SK-N-SH (cell line): ENCODE data around the gene NISCH. TPM values are rescaled to one million over a fixed set of nuclear protein-coding genes. Genes with fewer than 3 reads are reported as not detected.

Source experiments
- CTCF ChIA-PET: fragments of 300-600, 350-600 bp; formaldehyde crosslinking; extraction: SDS; loops from one replicate; lab custom pipeline; 2021; lab: Yijun Ruan, JAX
- POLR2A ChIA-PET: fragments of 350-600 bp; sonication (Branson Sonifier 250); formaldehyde crosslinking; extraction: SDS; loops from one replicate; lab custom pipeline; 2020; ENCODE audit warnings: antibody characterized with exemption, inconsistent platforms; lab: Yijun Ruan, JAX
- DNase-seq: peaks from one replicate; pipeline ENCODE4 v3.0.0; 2012
- H2AFZ ChIP-seq: fragments of 200-600 bp; sonication (generic); 2 replicates; pipeline ENCODE4 v1.8.1; 2016; ENCODE audit warnings: antibody characterized with exemption, mild to moderate bottlenecking, low read depth
- H3F3A ChIP-seq: fragments of 200-600 bp; sonication (generic); replicated peaks from 2 replicates; pipeline ENCODE3; 2016; ENCODE audit warnings: antibody characterized with exemption, mild to moderate bottlenecking; ENCODE audit not compliant: insufficient read depth
- H3K27ac ChIP-seq, 2 experiments: fragments of 200-500 bp in 1 of 2; fragments of 200-600 bp in 1 of 2; sonication (Bioruptor generic) in 1 of 2; sonication (generic), shearing (Covaris generic) in 1 of 2; 2 replicates each; pipeline versions ENCODE4 v1.5.1 to v1.6.1; 2014 to 2016; ENCODE audit warnings: low read depth in 2 of 2, inconsistent platforms in 1 of 2, low read length in 1 of 2, mild to moderate bottlenecking in 1 of 2, mixed read lengths in 1 of 2
- H3K27me3 ChIP-seq: fragments of 200-600 bp; sonication (generic), shearing (Covaris generic); 2 replicates; pipeline ENCODE4 v1.6.1; 2016; ENCODE audit warnings: mixed run types; ENCODE audit not compliant: insufficient read depth
- H3K36me3 ChIP-seq, 2 experiments: fragments of 200-500 bp in 1 of 2; fragments of 200-600 bp in 1 of 2; sonication (Bioruptor generic) in 1 of 2; sonication (generic) in 1 of 2; replicated peaks in 1 of 2; 2 replicates each; pipeline versions ENCODE3 to v1.5.1; 2014 to 2016; ENCODE audit warnings: low read length in 1 of 2, mild to moderate bottlenecking in 1 of 2; ENCODE audit not compliant: insufficient read depth in 2 of 2, control insufficient read depth in 1 of 2
- H3K4me1 ChIP-seq, 2 experiments: fragments of 200-500 bp in 1 of 2; fragments of 200-600 bp in 1 of 2; sonication (Bioruptor generic) in 1 of 2; sonication (generic), shearing (Covaris generic) in 1 of 2; 2 replicates each; pipeline versions ENCODE4 v1.5.1 to v1.6.1; 2014 to 2016; ENCODE audit warnings: low read depth in 1 of 2, low read length in 1 of 2, mixed run types in 1 of 2; ENCODE audit not compliant: insufficient read depth in 2 of 2, control insufficient read depth in 1 of 2
- H3K4me2 ChIP-seq: fragments of 200-600 bp; sonication (generic), shearing (Covaris generic); 2 replicates; pipeline ENCODE4 v1.6.1; 2017; ENCODE audit warnings: mixed run types
- H3K4me3 ChIP-seq, 2 experiments: fragments of 200-500 bp in 1 of 2; fragments of 200-600 bp in 1 of 2; sonication (Bioruptor generic) in 1 of 2; sonication (generic), shearing (Covaris generic) in 1 of 2; 2 replicates each; pipeline versions ENCODE4 v1.5.1 to v1.8.1; 2014 to 2016; ENCODE audit warnings: low read depth in 2 of 2, inconsistent platforms in 1 of 2, low read length in 1 of 2, mild to moderate bottlenecking in 1 of 2, mixed read lengths in 1 of 2, moderate library complexity in 1 of 2
- H3K79me2 ChIP-seq: fragments of 200-600 bp; sonication (generic); 2 replicates; pipeline ENCODE4 v1.8.1; 2017; ENCODE audit warnings: mild to moderate bottlenecking; ENCODE audit not compliant: insufficient read depth
- H3K9ac ChIP-seq: fragments of 200-600 bp; sonication (generic); 2 replicates; pipeline ENCODE4 v1.6.1; 2017; ENCODE audit warnings: mixed run types
- H3K9me2 ChIP-seq: fragments of 200-600 bp; sonication (generic); 2 replicates; pipeline ENCODE4 v1.6.1; 2017; ENCODE audit warnings: mixed run types
- H3K9me3 ChIP-seq: fragments of 200-600 bp; sonication (generic); 2 replicates; pipeline ENCODE4 v1.6.1; 2017; ENCODE audit warnings: mixed run types, mild to moderate bottlenecking, moderate library complexity
- H4K20me1 ChIP-seq: fragments of 200-600 bp; sonication (generic); 2 replicates; pipeline ENCODE4 v1.6.1; 2017; ENCODE audit warnings: mild to moderate bottlenecking, mixed run types; ENCODE audit not compliant: insufficient read depth
- ELF1 ChIP-seq: IDR thresholded peaks from 2 replicates; pipeline ENCODE4 v1.4.0; 2012
- EP300 ChIP-seq, 2 experiments: IDR thresholded peaks; 2 replicates each; pipeline versions ENCODE4 v1.4.0 to v1.6.1; 2012; ENCODE audit warnings: borderline replicate concordance in 1 of 2, low read depth in 1 of 2, low read length in 1 of 2
- FOSL2 ChIP-seq: IDR thresholded peaks from 2 replicates; pipeline ENCODE4 v1.4.0; 2012; ENCODE audit warnings: low read depth, mild to moderate bottlenecking, moderate library complexity, borderline replicate concordance
- FOXM1 ChIP-seq: IDR thresholded peaks from 2 replicates; pipeline ENCODE4 v1.4.0; 2012; ENCODE audit warnings: low read depth, mild to moderate bottlenecking
- GABPA ChIP-seq: IDR thresholded peaks from 2 replicates; pipeline ENCODE4 v1.4.0; 2012; ENCODE audit warnings: low read depth, mild to moderate bottlenecking
- JUND ChIP-seq: IDR thresholded peaks from 2 replicates; pipeline ENCODE4 v1.4.0; 2012
- MXI1 ChIP-seq: IDR thresholded peaks from 2 replicates; pipeline ENCODE4 v1.6.1; 2012; ENCODE audit warnings: mild to moderate bottlenecking, low read depth, low read length, improper control_type of control experiment
- NFIC ChIP-seq: IDR thresholded peaks from 2 replicates; pipeline ENCODE4 v1.4.0; 2012; ENCODE audit warnings: borderline replicate concordance
- NRF1 ChIP-seq: IDR thresholded peaks from 2 replicates; pipeline ENCODE4 v1.6.1; 2012; ENCODE audit warnings: low read depth, mild to moderate bottlenecking, low read length
- POLR2AphosphoS5 ChIP-seq: IDR thresholded peaks from 2 replicates; pipeline ENCODE4 v1.6.1; 2012; ENCODE audit warnings: low read depth, low read length
- RFX5 ChIP-seq: IDR thresholded peaks from 2 replicates; pipeline ENCODE4 v1.6.1; 2012; ENCODE audit warnings: mild to moderate bottlenecking, improper control_type of control experiment, low read length
- RXRA ChIP-seq: IDR thresholded peaks from 2 replicates; pipeline ENCODE4 v1.4.0; 2012; ENCODE audit warnings: low read depth, mild to moderate bottlenecking, borderline replicate concordance
- SIN3A ChIP-seq: IDR thresholded peaks from 2 replicates; pipeline ENCODE4 v1.6.1; 2012; ENCODE audit warnings: low read depth, mild to moderate bottlenecking, low read length, moderate library complexity, borderline replicate concordance
- SMC3 ChIP-seq: IDR thresholded peaks from 2 replicates; pipeline ENCODE4 v1.6.1; 2012; ENCODE audit warnings: low read depth, low read length, improper control_type of control experiment
- TAF1 ChIP-seq: IDR thresholded peaks from 2 replicates; pipeline ENCODE4 v1.6.1; 2012; ENCODE audit warnings: low read depth, mild to moderate bottlenecking, low read length, moderate library complexity, borderline replicate concordance
- TCF12 ChIP-seq: IDR thresholded peaks from 2 replicates; pipeline ENCODE4 v1.4.0; 2012
- YY1 ChIP-seq: IDR thresholded peaks from 2 replicates; pipeline ENCODE4 v1.4.0; 2012; ENCODE audit warnings: low read depth, mild to moderate bottlenecking
- WGBS: methylation state at CpG from one replicate; pipeline ENCODE4 v1.1.6; 2017; ENCODE audit warnings: low lambda C conversion rate; 5-methylcytosine and 5-hydroxymethylcytosine counted together
- polyA plus RNA-seq, 3 experiments: library from polyadenylated mRNA; depleted of rRNA; stranded (reverse); fragments of >200 nt; gene quantifications; 2 replicates each; pipeline ENCODE4 v1.2.3, GENCODE V29; 2012
- TF ChIP-seq, protein P1 (sequence below): fragments of 150-350 bp; IDR thresholded peaks from 2 replicates; pipeline ENCODE4 v1.6.1; 2016; ENCODE audit warnings: mild to moderate bottlenecking, low read depth, low read length
- TF ChIP-seq, protein P2 (sequence below): IDR thresholded peaks from 2 replicates; pipeline ENCODE4 v1.4.0; 2012; ENCODE audit warnings: low read depth
- TF ChIP-seq, protein P3 (sequence below): fragments of 150-350 bp; IDR thresholded peaks from 2 replicates; pipeline ENCODE4 v1.6.1; 2017; ENCODE audit warnings: antibody characterized with exemption, low read length, low read depth, borderline replicate concordance
- TF ChIP-seq, protein P4 (sequence below): IDR thresholded peaks from 2 replicates; pipeline ENCODE4 v1.6.1; 2012; ENCODE audit warnings: mild to moderate bottlenecking, low read depth, low read length, moderate library complexity

NISCH gene
- polyA plus RNA-seq, 1 of the 3 experiments (the other 2 are of a cell fraction), result 77.5 TPM

DNA sequence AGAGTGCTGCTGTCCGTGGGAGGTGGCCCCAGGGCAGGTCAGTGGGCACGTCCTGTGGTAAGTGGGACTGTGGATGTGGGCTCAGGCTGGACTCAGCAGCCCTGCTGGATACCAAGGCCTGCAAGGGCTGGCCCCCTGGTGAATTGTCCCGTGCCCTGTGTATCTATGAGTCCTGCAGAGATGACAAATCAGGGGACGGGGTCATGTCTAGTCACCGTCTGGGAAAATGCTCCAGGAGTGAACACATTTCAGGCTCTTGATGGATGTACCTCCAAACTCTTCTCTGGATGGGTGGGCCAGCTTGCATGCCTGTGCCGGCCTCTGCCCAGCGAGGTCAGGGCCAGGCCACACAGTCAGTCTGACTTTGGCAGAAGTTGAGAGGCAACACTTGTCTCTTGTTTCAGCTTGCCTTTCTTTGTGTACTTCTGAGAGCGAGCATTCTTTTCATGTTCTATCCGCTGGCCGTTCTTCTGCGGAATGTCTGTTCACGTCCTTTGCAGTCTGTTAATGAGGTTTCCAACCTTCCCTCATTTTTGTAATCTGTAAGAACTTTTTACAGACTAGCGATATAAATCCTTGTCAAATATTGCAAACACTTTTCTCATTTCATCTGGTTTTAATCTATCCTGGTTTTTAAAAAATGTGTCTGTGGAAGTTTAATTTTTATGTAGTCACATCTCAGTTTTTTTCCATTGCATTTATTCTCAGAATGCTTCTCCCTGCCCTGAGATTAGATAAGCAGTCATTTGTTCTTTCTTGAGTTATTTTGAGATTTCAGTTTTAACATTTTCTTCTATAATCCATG lies 28.4 kb downstream of the NISCH start:
- Histone ChIP-seq H3K9me3 (no peaks in the 10 kb centered on the region), H3K27ac (peak overlapping the region; percentile 48 to 83), H3K9me2 (no peaks in the 10 kb centered on the region), H3K9ac (no peak overlapping the region), H3K4me1 (peaks cover 0 to 46% of the 10 kb centered on the region in 2 experiments; a peak in 1 of 4 replicates), H3K27me3 (no peaks in the 10 kb centered on the region), H2AFZ (no peak overlapping the region), H3K4me2 (peak overlapping the region; percentile 13; the same call in 1 of the 2 replicates), H3K36me3 (peaks cover 20 to 62% of the 10 kb centered on the region in 2 experiments), H3K79me2 (no peaks in the 10 kb centered on the region), H3K4me3 (no peak overlapping the region), H3F3A (no peaks in the 10 kb centered on the region), H4K20me1 (no peaks in the 10 kb centered on the region)
- ChIA-PET POLR2A (no interaction called here), CTCF (interaction anchor here (2.8 kb wide), 1 partner anchor 38 kb away, joined by 13 read pairs; the partner anchor contains the start of gene SEMA3G)
- TF ChIP-seq POLR2AphosphoS5 (0 out of 2 replicates have a peak, but pooled peaks have one; percentile 15), EP300 (IDR thresholded peaks at IDR 0.05; ENCODE audit: borderline replicate concordance in 1 of 2, low read depth in 1 of 2, low read length in 1 of 2) (no peak), TCF12 (peak; percentile 41)
- no peak for DNase-seq
- WGBS, result 77% methylated on average over 9 of the region's 13 CpGs

DNA sequence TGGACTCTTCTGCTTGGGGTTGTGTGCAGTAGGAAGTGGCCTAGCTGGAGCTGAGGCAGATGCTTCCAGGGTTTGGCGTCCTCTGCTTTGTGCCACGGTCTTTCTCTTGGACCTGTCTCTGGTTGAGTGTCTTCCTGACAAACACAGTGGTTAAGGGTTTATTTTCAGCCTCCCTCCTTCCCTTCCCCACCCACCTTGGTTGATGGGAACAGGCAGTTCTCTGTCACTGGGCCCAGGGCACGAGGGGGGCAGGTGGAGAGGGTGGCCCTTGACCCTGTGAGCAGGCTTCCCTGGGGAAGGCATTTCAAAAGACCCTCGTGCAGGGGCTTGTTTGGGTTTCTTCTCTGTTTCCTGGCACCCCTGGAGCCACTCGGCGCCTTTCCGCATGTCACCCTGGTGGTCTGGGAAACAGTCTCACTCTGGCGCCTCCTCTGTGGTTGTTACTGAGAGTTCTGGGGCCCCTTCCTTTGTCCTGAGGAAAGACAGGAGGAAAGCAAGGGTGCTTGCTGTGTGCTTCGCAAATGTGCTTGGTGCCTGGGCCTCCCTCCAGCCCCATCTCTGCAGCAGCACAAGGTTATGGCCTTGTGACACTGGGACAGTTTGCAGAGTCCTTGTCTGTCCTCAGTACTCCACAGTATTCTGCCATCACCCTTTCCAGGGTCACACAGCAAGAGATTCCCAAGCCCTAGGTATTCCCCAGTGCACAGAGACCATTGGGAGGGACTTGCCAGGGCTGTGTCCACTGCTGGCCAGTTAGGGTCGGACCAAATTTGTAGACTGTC lies 29.5 kb downstream of the NISCH start:
- POLR2A ChIA-PET, result no interaction called here
- 94% methylated on average over 9 of the region's 10 CpGs for WGBS
- no peaks in the 10 kb centered on the region for H3K9me2 ChIP-seq
- no peak overlapping the region for H3K4me2 ChIP-seq
- H3K9me3 ChIP-seq, result no peaks in the 10 kb centered on the region
- CTCF ChIA-PET, result interaction anchor here (2.8 kb wide), 1 partner anchor 39 kb away, joined by 13 read pairs; the partner anchor contains the start of gene SEMA3G
- peaks cover 20 to 59% of the 10 kb centered on the region in 2 experiments for H3K36me3 ChIP-seq
- no peak overlapping the region for H2AFZ ChIP-seq
- no peaks in the 10 kb centered on the region for H3F3A ChIP-seq
- peak overlapping the region; percentile 33 to 80; a peak in 3 of 4 replicates for H3K27ac ChIP-seq
- peaks cover 0 to 35% of the 10 kb centered on the region in 2 experiments; a peak in 1 of 4 replicates for H3K4me1 ChIP-seq
- H3K9ac ChIP-seq, result no peak overlapping the region
- H3K79me2 ChIP-seq, result no peaks in the 10 kb centered on the region
- H3K4me3 ChIP-seq, result no peak overlapping the region
- H4K20me1 ChIP-seq, result no peaks in the 10 kb centered on the region
- H3K27me3 ChIP-seq, result no peaks in the 10 kb centered on the region
- no peak for DNase-seq
- TF ChIP-seq, protein P1, sequence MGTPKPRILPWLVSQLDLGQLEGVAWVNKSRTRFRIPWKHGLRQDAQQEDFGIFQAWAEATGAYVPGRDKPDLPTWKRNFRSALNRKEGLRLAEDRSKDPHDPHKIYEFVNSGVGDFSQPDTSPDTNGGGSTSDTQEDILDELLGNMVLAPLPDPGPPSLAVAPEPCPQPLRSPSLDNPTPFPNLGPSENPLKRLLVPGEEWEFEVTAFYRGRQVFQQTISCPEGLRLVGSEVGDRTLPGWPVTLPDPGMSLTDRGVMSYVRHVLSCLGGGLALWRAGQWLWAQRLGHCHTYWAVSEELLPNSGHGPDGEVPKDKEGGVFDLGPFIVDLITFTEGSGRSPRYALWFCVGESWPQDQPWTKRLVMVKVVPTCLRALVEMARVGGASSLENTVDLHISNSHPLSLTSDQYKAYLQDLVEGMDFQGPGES, result no peak
- TF ChIP-seq NRF1, result no peak
- TF ChIP-seq, protein P2, sequence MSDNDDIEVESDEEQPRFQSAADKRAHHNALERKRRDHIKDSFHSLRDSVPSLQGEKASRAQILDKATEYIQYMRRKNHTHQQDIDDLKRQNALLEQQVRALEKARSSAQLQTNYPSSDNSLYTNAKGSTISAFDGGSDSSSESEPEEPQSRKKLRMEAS, result no peak
- TF ChIP-seq FOXM1, result no peak
- no peak for TF ChIP-seq JUND
- TF ChIP-seq RXRA, result no peak
- no peak for TF ChIP-seq RFX5
- no peak for TF ChIP-seq YY1
- TF ChIP-seq GABPA, result no peak
- TF ChIP-seq, protein P3, sequence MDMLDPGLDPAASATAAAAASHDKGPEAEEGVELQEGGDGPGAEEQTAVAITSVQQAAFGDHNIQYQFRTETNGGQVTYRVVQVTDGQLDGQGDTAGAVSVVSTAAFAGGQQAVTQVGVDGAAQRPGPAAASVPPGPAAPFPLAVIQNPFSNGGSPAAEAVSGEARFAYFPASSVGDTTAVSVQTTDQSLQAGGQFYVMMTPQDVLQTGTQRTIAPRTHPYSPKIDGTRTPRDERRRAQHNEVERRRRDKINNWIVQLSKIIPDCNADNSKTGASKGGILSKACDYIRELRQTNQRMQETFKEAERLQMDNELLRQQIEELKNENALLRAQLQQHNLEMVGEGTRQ, result no peak
- TF ChIP-seq SMC3, result no peak
- no peak for TF ChIP-seq TAF1
- no peak for TF ChIP-seq NFIC
- TF ChIP-seq MXI1, result no peak
- TF ChIP-seq, protein P4, sequence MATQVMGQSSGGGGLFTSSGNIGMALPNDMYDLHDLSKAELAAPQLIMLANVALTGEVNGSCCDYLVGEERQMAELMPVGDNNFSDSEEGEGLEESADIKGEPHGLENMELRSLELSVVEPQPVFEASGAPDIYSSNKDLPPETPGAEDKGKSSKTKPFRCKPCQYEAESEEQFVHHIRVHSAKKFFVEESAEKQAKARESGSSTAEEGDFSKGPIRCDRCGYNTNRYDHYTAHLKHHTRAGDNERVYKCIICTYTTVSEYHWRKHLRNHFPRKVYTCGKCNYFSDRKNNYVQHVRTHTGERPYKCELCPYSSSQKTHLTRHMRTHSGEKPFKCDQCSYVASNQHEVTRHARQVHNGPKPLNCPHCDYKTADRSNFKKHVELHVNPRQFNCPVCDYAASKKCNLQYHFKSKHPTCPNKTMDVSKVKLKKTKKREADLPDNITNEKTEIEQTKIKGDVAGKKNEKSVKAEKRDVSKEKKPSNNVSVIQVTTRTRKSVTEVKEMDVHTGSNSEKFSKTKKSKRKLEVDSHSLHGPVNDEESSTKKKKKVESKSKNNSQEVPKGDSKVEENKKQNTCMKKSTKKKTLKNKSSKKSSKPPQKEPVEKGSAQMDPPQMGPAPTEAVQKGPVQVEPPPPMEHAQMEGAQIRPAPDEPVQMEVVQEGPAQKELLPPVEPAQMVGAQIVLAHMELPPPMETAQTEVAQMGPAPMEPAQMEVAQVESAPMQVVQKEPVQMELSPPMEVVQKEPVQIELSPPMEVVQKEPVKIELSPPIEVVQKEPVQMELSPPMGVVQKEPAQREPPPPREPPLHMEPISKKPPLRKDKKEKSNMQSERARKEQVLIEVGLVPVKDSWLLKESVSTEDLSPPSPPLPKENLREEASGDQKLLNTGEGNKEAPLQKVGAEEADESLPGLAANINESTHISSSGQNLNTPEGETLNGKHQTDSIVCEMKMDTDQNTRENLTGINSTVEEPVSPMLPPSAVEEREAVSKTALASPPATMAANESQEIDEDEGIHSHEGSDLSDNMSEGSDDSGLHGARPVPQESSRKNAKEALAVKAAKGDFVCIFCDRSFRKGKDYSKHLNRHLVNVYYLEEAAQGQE, result no peak
- no peak for TF ChIP-seq ELF1
- no peak for TF ChIP-seq POLR2AphosphoS5
- TF ChIP-seq SIN3A, result no peak
- no peak for TF ChIP-seq FOSL2
